MM.1S (cell line): Measurements from ENCODE around the gene USP11.

ENCODE experiments used
- CTCF ChIP-seq: fragments of 300-600 bp; sonication (generic); IDR thresholded peaks from 2 replicates; pipeline ENCODE4 v1.5.1; 2016; ENCODE audit warnings: antibody characterized with exemption, low read length, mixed read lengths
- EZH2 ChIP-seq: fragments of 300-600 bp; sonication (generic); optimal IDR thresholded peaks from 2 replicates; pipeline ENCODE3; 2017; ENCODE audit warnings: low read depth, mild to moderate bottlenecking, antibody characterized with exemption, low read length, mixed read lengths

- TF ChIP-seq CTCF: no peak
- no peak for TF ChIP-seq EZH2
These were observed 15.8 kb downstream of the USP11 start for GRCh38 chrX:47248576-47248975.
